Mammary epithelial cell (primary cell): ENCODE data around the gene FBN2.

Experiments used
- CTCF ChIP-seq, 2 donors: IDR thresholded peaks in 1 of 2; conservative IDR thresholded peaks in 1 of 2; 2 replicates each; pipeline ENCODE4 v1.5.1; 2011 to 2012; ENCODE audit warnings: inconsistent platforms in 2 of 2, low read length in 2 of 2, mild to moderate bottlenecking in 2 of 2, control low read depth in 1 of 2, low read depth in 1 of 2; ENCODE audit not compliant: insufficient read depth in 1 of 2; ENCODE audit errors: extremely low read depth in 1 of 2
- EZH2 ChIP-seq: IDR thresholded peaks from 2 replicates; pipeline ENCODE4 v1.6.1; 2012; ENCODE audit warnings: low read length, inconsistent platforms, borderline replicate concordance

- TF ChIP-seq CTCF (conservative IDR thresholded peaks at IDR 0.05 in 1 of 2, IDR thresholded peaks at IDR 0.05 in 1 of 2; ENCODE audit: extremely low read depth in 1 of 2, insufficient read depth in 1 of 2, low read depth in 1 of 2, low read length in 2 of 2) = no peak
- no peak for TF ChIP-seq EZH2
These were observed 54.3 kb downstream of the FBN2 start for GRCh38 chr5:128483738-128484137.
